T-helper 9 cell (primary cell): ENCODE measurements around the gene PELO.

Source experiments
- DNase-seq: peaks from one replicate; pipeline ENCODE4 v3.0.0-alpha.2; 2020

Gene PELO

GRCh38 chr5:52834320-52834719 lies 46.6 kb downstream of the PELO start:
- no peak for DNase-seq

- DNase-seq, result no peak
These were observed 49.4 kb downstream of the PELO start for GRCh38 chr5:52837068-52837467.
